Ecto neural progenitor cell (in vitro differentiated cells): ENCODE data around the gene PTH1R.

Source experiments
- DNase-seq: peaks from one replicate; pipeline ENCODE4 v3.0.0-alpha.2; 2018; ENCODE audit warnings: low spot score

Gene PTH1R

DNA sequence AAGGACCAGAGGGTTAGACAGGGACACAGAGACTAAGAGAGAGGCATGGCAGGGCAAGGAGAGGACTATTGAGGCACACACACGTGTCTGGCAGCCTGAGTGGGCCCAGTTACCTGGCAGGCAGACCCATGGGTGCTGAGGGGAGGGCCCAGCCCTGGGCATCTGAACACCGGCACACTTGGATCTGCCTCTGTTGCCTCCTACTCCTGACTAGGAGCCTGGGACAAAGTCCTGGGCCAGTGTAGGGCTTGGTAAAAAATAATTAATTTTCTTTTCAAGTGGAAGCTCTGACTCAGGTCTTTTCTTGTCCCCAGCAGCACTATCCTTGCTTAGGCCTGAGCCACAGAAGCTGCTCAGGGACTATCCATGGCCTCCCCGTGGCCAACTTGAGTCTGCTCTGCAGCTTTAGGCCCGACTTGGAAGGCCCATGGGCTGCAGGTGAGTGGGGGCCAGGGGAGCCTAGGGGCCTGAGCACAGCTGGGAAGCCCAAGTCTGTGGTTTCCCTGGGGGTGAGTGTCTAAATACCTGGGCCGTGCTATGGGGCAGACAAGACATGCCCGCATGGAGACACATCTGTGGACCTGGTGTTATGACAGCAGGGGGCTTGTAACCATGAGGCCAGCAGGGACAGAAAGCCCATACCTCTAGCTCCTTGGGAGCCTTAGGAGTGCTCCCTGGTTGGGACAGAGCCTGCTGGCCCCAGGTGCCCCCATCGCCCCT lies at the start of gene PTH1R:
TSS of gene PTH1R (plus strand) at position 316 of the 720 bp plus-strand sequence. CDS start 5,839 bp downstream, outside the sequence.
- no peak for DNase-seq

DNA sequence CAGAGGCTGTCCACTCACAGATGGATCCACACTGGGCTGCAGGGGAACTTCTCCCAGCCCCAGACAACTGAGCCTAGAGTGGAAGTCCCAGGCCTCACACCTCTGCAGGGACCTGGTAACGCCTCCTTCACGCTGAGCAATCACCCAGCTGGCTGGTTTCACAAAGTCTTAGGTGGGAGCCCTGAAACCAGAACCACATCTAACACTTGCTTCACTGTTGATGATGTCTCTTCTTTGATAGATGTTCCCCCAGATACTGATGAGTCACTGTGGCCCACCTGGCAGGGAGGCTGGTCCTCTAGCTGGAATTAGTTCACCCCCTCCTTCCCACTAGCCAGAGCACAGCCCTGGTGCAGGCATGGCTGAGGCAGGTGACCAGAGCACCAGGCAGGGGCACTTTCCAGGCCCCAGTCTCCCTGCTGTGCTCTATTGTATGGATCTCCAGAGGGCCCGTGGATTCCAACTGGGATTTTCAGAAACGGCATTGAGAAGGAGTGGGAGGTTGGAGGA lies 47.8 kb upstream of the PTH1R start:
- no peak for DNase-seq

DNA sequence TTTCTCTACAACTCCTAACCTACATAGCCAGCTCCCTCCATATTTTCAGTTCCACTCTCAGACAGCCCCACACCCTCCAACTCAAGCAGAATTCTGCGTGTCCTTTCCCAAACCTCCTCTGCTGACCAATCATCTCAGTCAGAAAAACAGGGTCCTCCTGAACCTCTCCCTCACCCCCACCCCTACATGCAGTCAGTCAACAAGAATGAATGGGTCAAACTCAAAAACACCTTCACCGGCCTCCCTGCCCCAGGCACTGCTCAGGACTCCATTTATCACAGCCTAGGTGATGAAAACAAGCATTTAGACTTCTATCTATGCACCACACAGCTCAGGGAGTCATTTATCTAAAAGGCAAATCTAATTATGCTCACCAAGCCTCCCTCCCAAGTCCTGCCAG lies 46.7 kb upstream of the PTH1R start:
- no peak for DNase-seq

DNA sequence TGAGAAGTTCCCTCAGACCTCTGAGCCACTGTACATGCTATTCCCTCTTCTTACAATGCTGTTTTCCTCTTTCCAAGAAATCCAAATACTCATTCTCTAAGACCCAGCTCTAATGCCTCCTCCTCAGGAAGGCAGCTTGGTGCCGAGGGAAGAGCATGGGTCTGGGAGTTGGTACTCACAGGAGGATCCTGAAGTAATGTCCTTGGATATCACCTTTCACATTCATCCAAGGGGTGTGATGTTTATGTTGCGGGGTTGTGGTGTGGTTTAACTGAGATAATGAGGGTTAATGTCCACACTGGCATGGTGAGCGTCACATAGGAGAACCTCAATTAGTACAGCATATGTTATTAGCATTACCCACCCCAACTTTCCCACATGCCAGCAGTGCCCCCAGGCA lies 46.2 kb upstream of the PTH1R start:
- no peak for DNase-seq

DNA sequence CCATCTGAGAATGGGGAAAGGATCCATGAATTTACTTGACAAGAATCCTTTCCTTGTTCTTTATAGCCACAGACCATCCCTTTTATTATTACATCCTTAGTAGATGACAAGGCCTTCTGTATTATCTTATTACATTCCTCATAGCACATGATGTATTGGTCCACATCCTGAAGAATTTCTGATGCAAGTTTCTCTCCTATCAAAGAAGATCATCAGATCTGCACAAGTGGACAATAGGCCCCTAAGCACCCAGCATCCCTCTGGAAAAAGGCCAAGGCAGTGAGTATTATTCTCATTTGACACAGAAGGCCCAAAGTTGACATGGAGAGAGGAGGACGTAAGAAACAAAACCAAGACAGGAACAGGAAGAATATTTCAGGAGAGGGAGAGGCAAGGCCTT lies 45.7 kb upstream of the PTH1R start:
- no peak for DNase-seq

DNA sequence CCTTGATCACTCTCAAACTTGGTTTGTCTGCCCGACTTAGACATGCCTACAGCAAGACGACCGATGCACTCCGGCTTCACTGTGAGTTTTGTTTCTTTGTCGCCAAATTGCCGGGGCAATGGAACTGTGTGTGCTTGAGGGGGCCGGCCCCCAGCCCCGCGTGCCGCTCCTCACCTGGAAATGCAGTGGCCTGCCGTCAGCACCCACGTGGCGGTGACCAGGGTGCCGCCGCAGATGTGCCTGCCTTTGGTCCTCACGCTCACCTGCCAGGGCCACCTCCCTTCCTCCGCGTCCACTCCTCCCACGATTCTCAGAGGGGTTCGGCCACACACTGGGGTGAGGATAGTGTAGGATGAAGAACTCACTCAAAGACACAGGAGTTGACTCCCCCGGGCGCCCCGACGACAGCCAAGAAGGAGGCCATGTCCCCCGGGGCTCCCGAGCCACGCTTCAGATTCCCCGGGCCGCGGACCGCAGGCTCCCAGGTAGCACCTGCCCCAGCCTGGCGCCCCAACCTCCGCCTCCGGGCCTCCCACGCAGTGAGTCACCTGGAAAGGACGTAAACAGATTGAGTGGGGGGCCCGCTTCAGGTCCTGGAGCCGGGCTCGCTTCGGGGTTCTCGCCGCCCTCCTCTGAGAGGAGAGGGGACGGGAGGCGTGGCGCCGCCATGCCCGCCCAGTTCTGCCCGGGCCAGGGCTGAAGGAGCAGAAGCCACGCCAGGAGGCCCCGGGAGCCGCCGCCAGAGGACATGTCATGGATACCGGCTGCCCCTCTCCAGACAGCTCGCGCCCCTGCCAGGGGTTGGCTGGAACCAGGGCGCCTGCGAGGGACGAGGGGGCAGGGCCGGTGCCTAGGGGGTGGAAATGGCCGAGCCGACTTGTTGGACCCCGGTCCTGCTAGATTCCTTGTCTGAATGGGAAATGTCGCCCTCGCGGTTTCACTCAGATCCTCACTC lies 43.9 kb upstream of the PTH1R start:
- no peak for DNase-seq

GRCh38 chr3:46835054-46835453 lies 42.5 kb upstream of the PTH1R start:
- no peak for DNase-seq

DNA sequence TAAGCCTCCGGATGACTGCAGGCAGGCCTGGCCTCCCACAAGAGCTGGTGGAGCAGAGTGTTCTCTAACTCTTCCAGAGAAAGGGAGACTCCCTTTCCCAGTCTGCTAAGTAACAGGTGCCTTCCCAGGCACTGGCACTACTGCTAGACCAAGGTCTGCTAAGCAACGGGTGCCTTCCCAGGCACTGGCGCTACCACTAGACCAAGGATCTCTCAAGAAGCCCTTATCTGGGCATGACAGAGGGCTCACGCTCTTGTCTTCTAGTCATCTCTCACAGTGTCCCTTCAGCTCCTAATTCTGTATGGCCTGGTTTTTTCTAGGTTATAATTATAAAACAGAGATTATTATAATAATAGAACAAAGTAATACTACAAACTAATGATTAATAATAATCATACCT lies 42.0 kb upstream of the PTH1R start:
- DNase-seq = no peak

DNA sequence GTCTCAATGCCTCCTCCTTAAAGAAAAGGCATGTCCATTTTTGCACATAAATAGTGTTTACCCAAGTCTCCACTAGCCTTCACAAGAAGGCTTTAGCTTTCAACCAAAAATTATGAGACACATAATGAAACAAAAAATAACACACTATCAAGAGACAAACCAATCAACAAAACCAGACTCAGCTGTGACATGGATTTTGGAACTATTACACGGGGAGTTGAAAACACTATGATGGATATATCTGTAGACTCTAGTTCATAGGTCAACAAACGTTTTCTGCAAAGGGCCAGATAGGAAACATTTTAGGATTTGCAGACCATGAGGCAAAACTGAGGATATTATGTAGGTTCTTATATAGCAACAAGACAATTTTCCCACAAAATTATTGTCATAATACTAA lies 39.2 kb upstream of the PTH1R start:
- DNase-seq = no peak

- DNase-seq = no peak
These were observed 37.0 kb upstream of the PTH1R start for GRCh38 chr3:46840491-46840890.

DNA sequence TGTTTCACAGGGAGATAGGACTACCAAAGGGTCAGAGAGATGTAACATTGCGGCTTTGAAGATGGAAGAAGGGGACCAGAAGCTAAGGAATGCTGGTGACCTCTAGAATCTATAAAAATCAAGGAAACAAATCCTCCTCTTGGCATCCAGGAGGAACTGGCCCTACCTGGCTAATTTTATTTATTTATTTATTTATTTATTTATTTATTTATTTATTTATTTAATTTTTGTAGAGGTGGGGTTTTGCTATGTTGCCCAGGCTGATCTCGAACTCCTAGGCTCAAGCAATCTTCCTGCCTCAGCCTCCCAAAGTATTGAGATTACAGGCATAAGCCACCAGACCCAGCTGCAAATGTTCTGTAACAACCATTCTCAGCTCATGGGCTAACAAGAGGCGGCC lies 34.0 kb upstream of the PTH1R start:
- DNase-seq = peak; percentile 11

GRCh38 chr3:46844397-46844796 lies 33.1 kb upstream of the PTH1R start:
- no peak for DNase-seq

DNA sequence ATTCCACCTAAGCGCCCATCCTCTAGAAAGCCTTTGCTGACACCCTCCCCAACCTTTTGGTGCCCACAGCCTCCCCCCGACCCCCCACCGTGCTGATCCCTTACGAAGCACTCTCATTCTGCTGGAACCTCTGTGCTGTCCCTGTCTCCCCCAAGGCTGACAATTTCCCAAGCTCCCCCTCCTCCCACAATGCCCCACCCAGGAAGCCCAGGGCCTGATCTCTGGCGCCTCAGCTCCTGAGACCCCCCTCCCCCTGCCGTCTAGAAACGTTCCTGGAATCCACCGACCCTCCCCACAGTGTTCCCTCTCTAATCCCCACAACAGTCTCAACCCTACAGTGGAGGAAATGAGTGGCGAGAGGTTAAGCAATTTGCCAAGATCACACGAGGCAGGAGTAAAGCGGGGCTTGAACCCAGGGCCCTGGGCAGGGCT lies 32.6 kb upstream of the PTH1R start:
- peak; percentile 56 for DNase-seq

- DNase-seq = no peak
These were observed 32.1 kb upstream of the PTH1R start for GRCh38 chr3:46845397-46845859.

GRCh38 chr3:46845860-46846623 lies 31.5 kb upstream of the PTH1R start:
- DNase-seq = peak; percentile 88

DNA sequence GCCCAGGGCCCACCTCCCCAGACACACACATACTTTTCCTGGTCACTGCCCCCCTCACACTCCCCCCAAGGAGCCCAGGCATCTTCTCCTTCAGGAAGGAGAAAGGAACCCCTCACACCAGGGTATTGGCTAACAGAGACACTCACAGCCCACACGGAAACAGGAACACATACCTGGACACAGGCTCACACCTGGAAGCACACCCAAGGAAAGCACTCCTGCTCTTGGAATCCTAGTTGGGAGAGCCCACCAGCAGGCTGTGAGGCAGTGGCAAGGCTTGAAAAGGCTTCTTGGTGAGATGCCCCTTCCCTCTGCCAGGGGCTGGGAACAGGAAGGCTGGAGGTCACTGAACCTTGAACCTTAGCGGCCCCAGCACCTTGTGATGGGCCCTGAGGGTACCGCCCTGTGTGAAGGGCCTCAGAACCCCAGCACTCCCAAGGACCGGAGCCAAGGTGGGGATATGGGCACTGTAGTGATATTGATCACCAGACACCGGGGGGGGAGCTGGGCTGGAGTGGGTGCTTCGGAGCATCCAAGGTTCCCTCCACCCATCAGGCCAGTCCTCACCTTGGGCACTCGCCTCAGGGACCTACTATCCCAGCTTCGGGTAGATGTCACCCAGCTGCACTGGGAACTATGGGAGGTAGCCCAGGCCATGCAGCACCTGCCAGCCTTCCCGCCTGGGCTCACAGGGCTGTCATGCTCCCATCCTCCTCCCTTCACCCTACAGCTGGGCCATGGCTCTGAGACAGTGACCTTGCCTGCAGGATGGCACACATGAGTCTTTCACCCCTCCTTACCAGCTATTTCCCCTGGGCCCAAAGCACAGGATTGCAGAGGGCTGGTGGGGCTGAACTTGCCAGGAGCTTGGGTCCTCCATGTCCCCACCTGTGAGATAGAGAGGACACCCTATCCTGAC lies 30.6 kb upstream of the PTH1R start:
- DNase-seq = peak; percentile 42

DNA sequence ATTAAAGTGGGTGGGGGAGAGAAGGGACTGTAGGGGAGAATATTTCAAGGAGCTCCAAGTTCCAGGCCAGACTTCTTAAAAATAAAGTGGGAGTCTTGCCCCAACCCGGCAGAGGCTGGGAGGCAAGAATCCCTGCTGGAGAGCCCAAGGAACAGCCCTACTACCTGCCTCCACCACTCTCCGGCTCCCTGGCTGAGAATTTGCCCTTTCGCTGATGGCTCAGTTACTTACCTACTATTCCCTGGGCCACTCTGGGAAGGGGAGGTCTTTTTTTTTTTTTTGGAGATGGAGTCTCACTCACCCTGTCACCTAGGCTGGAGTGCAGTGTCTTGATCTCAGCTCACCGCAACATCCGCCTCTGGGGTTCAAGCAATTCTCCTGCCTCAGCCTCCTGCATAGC lies 29.8 kb upstream of the PTH1R start:
- DNase-seq = no peak

DNA sequence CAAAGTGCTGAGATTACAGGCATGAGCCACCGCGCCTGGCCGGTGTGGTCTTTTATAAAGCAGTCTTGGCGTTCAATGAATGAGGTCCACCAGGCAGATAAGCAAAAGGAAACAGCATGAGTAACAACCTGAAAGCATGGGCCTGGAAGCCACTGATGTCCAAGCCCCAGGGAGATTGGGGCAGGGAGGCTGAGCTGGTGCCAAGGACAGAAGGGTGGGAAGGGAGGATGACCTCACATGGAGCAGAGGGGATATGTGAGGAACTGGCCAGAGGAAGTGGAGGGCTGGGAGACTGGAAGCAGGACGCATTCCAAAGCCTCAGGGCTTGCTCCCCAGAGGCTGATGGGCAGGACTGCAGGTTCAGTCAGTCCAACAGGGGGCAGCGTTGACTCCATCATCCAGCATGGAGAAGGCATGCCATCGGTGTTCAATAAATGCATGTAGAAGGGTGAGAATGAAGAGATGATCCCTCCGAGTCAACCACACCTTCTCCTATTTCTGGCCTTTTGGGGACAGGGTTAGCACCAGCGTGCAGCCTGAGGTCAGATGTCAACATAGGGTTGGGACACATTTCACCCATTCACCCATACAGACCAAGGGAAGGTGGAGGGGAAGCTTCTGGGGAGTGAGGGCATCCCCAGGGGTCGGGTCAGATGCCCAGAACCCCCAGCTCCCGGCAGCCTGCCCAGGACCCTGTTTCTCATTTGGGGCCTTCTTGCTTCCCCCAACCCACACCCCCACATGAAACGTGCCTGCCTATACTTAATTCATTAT lies 29.1 kb upstream of the PTH1R start:
- DNase-seq = peak; percentile 72

DNA sequence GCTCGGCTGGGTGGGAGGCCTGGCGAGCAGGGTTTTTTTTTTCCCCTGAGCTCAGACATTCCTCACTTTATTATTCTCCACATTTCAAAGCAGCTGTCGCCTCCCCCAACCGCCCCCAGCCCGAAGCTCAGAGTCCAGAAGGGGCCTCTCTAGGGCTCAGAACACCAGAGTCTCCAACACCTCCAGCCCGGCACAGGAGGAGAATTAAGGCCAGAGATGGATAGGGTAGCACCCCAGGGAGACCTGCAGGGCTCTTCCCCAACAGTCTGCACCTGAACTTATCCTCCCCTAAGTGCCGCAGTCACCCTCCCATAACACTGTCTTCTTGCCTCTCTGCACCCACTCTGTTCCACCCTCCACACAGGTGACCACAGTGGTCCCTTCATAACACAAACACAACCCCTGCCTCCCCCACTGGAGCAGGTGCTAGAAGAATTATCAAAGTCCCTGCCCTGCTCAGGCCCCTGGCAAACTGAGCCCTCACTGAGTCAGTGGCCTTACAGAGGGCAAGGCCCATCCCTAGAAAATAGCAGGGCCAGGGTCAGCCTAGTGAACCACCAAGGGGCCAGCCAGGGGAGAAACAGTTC lies 28.4 kb upstream of the PTH1R start:
- peak; percentile 42 for DNase-seq
